A375 (cell line): ENCODE measurements around the gene TBKBP1. TPM values are rescaled to one million over a fixed set of nuclear protein-coding genes. Genes with fewer than 3 reads are reported as not detected.

Source experiments
- small RNA-seq: library from RNA; depleted of rRNA; stranded (forward); fragments of <200 nt; gene quantifications from one replicate; pipeline ENCODE3, GENCODE V24; 2014
- total RNA-seq: library from RNA; depleted of rRNA; stranded (reverse); fragments of >200 nt; shearing (Covaris generic); gene quantifications from 2 replicates; pipeline ENCODE4 v1.2.3, GENCODE V29; 2014; rRNA removed

The TBKBP1 gene
- total RNA-seq: 4.7 and 10.4 TPM in 2 replicates

GRCh38 chr17:47693731-47694580 lies at the start of gene TBKBP1:
Gene TBKBP1 (plus strand): TSS chr17:47694161. CDS start chr17:47696113, 1,952 bp downstream.

GRCh38 chr17:47649153-47649971 lies 44.6 kb upstream of the TBKBP1 start, which contains the start of gene KPNB1:
Gene KPNB1 (plus strand): TSS chr17:47649919. CDS start chr17:47650245, 326 bp downstream.

GRCh38 chr17:47733047-47733673 lies 39.2 kb downstream of the TBKBP1 start, which contains the start of gene TBX21:
Gene TBX21 (plus strand): TSS chr17:47733236. CDS start chr17:47733455, 219 bp downstream.

Small RNA genes within 50 kb of the gene (small RNA-seq; reads per million reads assigned to genes)
- not detected for gene AC015674.1

Other genes starting within 250 kb of the TBKBP1 start
- gene NPEPPS, start 163.1 kb upstream of the TBKBP1 start, total RNA-seq: 32.6 and 43.2 TPM in 2 replicates
- 293 and 396 TPM in 2 replicates for gene KPNB1, start 44.2 kb upstream of the TBKBP1 start, total RNA-seq
- not detected in 2 replicates for gene TBX21, start 39.1 kb downstream of the TBKBP1 start, total RNA-seq
- 8.3 and 11.6 TPM in 2 replicates for gene OSBPL7, start 127.6 kb downstream of the TBKBP1 start, total RNA-seq
- 49.2 and 50.4 TPM in 2 replicates for gene MRPL10, start 137.4 kb downstream of the TBKBP1 start, total RNA-seq
- gene LRRC46, start 137.5 kb downstream of the TBKBP1 start, total RNA-seq: 0.32 and 0.98 TPM in 2 replicates
- gene SCRN2, start 147.1 kb downstream of the TBKBP1 start, total RNA-seq: 33.2 and 39.8 TPM in 2 replicates
- 0.21 TPM in 1 of 2 replicates, not detected in the other for gene SP6, start 157.0 kb downstream of the TBKBP1 start, total RNA-seq
- gene SP2, start 202.1 kb downstream of the TBKBP1 start, total RNA-seq: 4.0 and 5.4 TPM in 2 replicates
- 25.3 and 32.4 TPM in 2 replicates for gene PNPO, start 247.4 kb downstream of the TBKBP1 start, total RNA-seq